GM19468 (cell line): ENCODE measurements around the gene HESX1.

Experiments
- ATAC-seq: cut with Tn5 transposase; IDR thresholded peaks from one replicate; pipeline ENCODE4 v1.9.1; 2021; ENCODE audit warnings: mild to moderate bottlenecking, moderate library complexity, moderate number of reproducible peaks; ENCODE audit not compliant: unreplicated experiment; ENCODE audit errors: extremely low read depth

The HESX1 gene

DNA sequence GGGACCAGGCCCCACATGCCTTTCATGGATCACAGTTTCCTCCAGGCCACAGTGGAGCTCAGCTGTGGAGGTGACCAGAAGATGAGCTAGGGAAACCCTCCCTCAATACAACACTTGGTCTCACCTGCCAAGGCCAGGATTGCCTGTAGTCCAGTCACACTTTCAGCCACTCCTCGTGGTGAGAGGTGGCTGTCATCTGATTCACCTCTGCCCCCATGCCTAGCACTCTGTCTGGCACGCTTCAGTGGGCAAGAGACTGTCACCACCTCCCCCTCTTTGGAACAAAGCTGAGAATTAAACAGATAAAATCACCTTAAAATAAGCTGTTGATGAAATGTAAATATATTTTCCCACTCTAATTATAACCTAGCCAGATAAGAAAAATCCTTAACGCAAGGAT, 30.7 kb downstream of the HESX1 start:
- no peak for ATAC-seq

DNA sequence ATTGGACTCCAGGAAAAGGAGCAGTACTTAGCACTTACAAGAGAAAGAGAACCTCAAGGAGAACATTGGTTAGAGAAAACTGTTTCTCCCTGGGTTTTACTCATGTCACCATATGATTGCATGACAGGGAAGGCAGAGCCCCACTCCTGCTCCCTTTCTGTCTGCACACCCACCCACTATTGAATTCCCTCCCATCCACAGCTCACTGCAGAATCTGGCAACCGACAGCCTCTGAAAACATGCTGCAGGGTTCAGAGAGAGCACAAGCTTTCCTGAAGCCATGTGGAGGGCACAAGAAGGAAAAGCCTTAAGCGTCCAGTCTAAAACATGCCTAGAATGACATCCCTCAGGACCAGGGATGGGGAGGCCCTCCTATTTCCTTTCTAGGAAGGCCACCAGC, 31.6 kb downstream of the HESX1 start:
- ATAC-seq: no peak

DNA sequence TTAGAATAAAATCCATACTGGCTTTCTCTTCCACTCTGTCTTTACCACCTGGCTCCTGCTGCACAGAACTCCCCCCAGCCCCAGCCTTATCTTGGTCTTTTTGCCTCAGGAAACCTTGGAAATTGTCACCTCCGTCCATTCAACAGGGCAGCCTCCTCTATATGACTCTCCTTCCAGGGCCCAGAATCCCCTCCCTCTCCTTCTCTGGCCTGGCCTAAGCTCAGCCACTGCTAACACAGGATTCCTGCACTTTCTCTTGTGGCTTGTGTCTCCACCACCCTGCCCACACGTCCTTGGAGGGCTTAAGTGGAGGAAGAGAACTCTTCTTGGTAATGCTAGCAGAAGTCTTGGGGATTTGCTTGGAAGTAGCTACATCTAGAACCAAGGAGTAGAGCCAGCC, 33.1 kb downstream of the HESX1 start:
- no peak for ATAC-seq

DNA sequence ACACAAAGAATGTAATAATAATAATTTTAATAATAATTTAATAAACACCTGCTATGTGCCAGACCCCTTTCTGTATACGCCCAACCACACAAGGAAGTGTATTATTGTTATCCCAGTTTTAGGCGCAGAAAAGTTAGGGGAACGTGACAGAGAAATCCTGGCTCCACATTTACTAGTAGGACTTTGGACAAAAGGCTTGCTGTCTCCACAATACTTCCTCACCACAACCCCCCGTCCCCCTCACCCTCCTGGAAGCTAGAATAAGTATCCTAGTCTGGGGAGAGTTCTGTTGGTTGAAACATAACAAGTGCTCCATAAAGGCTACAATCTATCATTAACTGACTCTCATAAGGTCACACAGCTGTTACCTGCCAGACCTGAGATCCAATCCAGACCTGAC, 34.1 kb downstream of the HESX1 start:
- ATAC-seq: no peak

DNA sequence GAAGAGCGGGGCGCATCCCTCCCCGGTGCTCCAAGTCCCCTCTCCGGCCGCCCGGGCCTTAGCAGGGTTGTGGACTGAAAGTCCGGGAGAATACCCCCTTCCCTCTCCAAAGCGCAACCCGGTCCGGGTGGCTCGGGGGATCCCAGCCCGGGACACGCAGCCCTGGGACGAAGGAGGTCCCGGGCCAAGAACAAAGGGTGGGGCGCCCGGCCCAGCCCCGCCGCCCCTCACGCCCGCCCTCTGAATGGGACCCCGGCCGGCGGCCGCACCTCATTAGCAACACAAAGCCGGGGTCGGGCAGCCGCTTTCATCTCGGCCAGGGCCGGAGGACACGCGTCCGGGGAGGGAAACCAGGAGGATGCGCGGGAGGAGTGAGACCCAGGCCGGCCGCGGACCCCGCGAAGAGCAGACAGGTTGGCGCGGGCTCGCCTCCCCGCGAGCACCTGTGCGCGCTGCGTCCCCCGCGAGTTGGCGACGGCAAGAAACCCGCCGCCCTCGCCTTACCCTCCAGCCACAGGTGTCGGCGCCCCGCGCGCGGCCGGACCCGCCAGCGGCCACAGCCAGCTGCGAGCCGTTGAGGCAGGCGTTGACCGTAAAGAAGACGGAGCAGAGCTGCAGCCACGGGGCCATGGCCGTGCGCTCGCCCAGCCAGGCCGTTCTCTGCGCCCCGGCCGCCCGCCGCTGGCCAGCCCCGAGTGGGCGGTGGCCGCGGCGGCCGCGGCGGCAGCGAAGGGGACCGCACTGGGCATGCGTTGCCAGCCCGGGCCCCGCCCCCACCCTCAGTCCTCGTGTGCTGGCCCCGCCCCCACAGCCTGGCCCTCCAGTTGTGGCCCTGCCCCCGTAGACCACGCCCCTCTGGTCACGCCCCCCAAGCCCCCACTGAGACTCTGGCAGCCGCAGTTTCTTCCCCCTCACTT, 34.9 kb downstream of the HESX1 start, which contains the start of gene IL17RD:
TSS of gene IL17RD (minus strand) at position 697 of the 917 bp plus-strand sequence. CDS start at position 630, 67 bp downstream.
- ATAC-seq: no peak

DNA sequence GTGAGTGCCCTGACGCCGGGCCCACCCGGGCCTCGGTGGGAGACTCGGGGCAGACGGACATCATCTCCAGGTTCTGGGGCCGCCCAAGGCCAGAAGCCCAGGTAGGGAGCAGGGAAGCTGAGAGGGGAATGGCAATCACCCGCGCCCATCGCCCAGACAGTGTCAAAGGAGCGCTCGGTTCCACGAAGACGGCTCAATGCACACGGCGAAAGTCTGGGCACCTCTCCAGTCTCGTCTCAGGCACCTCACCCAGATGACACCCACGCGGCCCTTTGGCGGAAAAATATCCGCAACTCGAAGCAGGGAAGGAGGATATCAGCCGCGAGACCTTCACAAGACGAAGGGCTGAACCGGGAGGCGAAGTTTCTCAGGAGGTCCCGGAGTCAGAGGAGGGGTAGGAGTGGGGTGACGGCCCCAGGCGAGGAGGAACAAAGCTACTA, 35.5 kb downstream of the HESX1 start:
- no peak for ATAC-seq

DNA sequence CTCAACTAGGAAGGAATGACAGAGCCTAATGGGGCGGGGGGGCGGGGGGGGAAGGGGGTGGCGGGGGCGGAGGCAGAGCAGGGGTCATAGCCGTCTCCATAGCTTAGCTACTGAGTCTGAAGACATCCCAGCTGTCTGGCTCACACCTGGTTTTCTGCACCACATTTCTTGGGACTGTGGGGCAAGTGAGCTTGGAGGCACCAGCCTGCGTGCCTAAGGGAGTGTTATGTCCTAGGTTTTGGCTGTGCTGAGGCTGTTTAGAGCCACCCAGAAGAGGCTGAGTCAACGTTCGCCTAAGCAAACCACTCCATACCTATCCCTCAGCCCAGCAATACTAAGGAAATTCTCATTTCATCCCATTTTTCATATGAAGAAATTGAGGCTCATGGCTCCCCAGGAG, 36.0 kb downstream of the HESX1 start:
- no peak for ATAC-seq

DNA sequence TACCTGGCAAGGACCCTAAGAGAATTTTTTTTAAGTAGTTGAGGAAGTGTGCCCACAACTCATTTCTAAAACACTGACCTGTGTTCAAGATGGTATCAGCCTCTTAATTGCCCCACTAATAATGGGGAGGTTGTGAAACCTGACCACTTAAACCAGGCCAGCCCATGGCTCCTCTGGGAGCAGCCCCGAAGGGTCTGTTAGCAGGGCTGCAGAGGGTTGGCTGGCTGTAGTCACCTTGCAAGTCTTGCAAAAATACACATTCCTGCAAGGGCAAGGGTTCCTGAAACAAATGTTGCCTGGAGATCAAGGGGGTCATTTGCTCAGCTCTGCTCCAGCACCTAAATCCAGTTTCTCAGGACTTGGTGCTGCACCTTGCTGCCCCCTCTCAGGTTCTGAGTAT, 37.9 kb downstream of the HESX1 start:
- ATAC-seq: no peak

DNA sequence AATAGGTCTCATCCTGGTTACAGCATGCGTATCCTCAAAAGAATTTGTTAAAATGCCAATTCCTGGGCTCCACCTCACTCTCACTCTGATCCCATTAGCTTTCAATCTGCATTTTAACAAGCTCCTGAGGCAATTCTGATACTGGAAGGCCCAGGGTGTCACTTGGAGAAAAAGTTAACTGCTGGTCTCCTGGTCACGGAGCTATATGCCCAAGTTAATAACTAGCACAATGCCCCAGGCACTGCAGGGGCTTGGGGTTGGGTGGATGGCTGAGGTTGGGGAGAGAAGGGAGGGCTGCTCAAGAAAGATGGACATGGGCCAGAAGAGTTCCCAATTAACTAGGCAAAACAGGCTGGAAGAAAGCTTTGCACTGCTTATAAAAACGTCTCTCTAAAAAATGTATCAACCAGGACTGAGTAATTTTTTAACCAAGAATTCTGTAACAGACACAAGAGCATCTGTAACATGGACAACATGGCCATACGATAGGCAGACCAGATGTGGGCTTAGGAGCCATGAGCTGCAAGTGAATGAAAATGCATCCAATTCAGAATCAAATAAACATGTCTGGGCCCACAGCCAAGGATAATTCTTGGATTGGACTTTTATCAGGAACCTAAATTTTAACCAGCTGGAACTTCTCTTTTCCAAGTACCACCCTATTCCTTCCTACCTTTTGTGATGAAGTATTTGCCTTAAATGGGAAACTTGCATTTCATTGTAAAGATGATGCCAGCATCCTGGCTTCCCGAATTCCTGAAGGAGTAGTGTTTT, 38.8 kb downstream of the HESX1 start:
- no peak for ATAC-seq

DNA sequence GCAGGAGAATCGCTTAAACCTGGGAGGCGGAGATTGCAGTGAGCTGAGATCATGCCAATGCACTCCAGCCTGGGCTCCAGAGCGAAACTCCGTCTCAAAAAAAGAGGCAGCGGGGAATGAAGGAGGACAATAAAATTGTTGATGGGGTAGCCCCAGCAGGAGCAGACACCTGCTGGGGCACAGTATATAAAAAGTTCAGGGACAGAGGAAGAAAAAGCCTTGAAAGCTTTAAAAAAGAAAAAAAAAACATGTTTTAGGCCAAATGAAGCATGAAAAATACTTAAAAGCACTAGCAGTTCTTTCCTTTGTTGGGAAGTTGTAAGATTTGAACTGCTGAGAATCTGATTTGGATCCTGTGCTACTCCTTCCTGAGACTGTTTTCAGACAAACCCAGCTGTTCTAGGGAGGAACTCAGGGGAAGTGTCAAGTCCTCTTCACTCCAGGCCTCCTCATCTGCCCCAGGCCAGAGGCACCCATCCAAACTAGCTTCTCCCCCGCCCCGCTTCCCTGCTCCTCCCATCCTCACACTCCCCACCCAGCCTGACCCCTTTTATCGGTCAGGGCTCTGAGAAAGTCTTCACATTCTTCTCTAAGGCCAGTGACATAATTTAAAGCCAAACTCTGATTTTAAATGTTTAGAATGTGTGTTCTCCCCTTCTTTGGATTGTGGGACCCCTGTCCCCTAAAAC, 39.6 kb downstream of the HESX1 start:
- ATAC-seq: no peak

DNA sequence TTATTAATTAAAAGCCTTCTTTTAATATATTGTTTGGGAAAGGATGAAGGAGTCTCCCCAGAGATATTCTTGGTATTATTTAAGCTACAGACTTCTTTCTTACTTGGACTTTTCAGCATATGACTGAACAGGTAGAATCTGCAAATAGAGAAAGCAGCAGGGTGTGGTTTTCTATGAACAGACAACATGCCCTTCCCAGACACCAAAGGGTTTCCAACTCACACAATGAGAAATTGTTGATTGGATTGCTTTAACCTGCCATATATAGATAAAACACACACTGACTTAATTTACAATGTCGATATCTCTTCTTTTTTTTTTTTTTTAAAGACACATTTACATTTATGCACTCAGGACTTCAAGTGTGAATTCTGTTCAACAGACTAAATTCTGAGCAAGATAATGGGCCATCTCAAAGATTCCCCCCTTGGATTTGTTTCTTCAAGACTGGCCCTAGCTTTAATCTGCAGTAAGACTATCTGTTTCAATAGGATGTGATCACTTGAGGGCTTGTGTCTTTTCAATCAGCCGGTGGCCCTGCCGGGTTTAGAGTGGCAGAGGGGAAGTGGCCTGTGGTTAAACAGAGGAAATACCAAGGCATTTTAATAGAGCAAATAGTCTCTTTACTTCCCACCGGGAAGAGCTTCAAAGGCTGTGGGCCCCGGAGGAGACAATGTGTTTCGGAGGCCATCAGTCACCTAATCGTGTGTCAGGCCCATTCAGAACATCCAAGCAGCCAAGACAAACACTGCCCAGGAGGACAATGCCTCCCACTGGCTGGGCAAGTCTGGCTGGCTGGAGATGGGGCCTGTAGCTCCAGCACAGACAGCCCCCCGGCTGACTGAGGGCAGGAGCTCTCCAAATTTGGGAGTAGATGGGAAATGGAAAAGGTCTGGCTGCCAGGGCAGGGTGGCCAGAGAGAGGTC, 40.7 kb downstream of the HESX1 start:
- no peak for ATAC-seq

DNA sequence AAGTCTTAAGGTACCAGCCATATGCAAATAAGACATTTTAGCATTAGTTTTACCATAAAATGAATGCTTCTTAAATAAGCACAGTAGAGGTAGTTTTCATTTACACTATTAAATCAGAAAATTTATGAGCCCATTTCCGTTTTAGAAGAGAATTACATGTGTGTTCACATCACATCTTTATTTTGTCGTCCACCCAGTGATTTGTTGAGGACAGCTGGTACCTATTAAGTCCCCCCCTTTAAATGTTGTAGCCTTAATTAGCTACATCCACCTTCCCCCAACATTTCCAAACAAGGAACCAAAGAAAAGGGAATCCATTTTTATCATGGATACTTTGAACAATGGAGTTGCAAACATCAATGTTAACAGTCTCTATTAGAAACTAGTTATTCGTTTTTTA, 41.5 kb downstream of the HESX1 start:
- ATAC-seq: no peak

DNA sequence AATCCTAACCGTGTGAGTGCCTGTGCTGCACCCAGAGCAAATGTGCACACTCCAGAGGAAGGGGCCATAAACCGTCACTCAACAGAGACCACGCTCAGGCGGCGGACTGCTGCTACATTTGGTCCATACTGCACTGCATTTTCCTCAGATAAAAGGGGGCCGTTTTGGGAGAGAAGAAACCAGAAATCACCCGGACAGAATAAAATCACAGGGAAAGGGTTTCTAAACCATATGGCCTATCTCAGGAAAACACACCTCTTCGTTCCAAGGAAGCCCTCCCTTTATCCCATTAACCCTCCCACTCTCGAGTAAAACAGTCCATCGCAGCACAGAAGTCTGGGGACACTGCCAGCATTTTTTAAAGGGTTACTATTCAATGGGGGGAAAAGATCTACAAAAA, 42.2 kb downstream of the HESX1 start:
- no peak for ATAC-seq

DNA sequence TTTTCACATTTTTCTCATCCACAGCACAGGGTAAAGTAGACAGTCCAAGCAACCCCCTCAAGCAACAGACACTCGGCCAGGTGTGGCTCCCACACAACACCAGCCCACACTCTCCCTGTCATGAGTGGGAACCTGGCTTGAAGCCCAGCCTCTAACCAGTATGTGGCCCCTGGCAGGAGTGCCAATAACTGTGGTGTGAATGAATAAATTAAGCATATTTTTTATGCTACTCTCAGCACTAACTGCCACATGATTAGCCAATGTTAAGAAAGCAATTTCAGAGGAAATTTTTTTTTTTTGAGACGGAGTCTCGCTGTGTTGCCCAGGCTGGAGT, 44.5 kb downstream of the HESX1 start:
- no peak for ATAC-seq

DNA sequence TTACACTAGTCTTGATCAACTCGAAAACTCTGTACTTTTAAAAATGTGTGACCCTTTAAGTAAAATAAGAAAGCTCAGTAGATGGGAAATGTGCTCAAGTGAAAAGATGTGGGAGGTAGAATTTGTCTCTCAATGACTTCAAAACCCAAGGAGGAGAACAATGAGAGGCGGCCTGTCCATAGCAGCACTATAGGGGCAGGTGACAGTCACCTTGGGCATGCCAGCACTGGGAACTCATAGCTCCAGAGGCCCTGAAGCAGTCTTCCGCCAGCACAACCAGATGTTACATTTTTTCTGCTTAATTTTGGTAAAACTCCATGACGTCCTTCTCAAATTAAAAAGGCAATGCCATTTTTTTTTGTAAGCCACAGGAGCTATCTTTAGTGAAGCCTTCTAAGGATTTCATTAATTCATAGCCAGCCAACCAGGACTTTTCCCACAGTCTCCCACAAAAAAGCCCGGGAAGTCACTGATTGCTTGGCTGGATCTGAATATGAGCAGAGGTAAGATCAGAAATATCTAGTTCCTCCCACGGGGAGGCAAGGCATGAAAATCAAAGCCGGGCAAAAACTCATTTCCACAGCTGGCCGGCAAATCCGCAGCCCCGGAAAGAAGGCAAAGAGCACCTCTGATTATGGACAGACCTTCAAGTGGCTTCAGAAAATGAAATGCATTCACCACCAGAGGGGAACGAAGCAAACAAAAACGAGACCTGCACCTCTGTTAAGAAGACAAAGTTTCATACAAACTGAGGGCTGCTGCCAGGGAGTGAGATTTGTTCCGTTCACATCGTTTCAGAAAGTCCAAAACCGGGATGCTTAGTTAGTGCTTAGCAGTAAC, 45.1 kb downstream of the HESX1 start:
- no peak for ATAC-seq

DNA sequence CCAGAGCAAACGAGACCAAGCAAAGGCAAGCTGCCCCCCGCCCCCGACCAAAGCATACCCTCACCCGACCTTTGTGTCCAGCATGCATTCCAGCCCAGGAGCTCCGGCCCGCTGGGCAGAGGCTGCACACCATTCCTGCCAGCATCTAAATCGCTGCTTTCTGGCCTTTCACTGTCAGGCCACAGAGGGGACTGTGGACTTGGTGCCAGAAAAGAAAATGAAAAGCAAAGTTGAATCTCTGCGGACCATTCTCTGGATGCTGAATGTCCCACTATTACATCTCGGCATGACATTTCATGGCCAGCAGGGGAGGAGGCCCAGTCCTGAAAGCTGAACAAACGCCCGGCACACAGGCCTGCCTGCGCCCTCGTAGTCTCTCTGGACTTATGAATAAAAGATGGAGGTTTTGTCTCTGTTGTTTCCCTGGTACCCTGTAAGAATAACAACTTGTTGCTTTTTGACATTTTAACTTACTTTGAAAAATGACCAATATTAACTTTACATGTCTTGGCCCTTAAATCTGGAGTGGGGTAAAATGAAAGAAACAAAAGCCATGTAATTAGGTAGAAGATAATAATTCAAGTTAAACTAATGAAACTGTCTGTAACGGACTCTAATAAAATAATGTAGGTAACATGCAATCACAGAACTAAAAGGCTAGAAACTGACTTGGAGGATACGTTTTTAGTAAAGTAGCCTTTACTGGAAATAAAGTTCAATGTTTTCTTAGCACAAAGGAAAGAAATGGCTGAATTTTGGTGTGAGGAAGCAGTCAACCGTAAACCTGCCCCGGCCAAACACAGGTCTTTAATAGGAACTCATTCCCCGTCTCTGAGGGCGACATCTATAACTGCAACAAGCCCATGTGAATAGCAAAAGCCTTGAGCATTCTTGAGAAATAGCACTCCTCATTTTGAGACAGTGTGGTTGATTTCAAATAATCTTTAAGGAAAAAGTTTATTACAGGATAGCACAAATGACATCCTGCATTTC, 47.3 kb downstream of the HESX1 start:
- no peak for ATAC-seq

DNA sequence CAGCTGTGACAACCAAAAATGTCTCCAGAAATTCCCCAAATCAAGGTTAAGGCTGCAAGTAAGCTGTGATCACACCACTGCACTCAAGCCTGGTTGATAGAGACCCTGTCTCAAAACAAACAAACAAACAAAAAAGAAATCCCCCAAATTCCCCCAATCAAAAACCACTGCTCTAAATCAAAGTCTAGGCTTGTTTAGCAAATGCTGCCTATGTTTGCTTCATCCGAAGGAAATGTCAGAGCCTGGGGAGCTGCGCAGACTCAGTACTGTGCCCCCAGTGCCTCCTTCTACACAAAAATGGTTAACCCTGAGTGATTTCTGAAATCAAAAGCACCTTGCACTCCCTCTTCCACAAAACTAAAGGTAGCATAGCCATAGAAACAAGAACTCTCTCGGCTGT, 48.0 kb downstream of the HESX1 start:
- no peak for ATAC-seq

DNA sequence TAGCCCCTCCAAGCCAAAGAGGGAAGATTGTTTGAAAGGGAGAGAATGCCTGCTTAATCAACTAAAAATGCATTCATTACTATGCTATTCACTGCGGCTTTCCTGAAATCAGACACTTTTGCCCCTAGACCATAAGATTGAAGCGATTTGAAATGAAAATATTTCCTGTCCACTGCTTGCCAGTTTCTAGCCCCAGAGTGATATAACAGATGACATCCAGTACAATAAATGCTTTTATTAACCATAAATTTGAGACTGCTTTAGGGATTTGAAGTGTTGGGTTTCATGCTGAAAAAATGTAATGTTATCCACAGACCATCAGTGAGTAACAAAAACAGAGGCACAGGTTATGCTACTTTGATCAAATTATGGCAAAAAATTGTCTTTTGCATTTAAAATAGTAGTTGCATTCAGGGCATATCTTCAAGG, 48.7 kb downstream of the HESX1 start:
- no peak for ATAC-seq
